Measurements from ENCODE around the gene ADGRV1. TPM values are rescaled to one million over a fixed set of nuclear protein-coding genes. Genes with fewer than 3 reads are reported as not detected.
A peak's percentile ranks its signal among the peaks of the same experiment; 100 is the strongest.

Gene ADGRV1
- total RNA-seq, 2 donors from 2014 or later: 97.6 to 117 TPM

GRCh38 chr5:90626493-90626892 lies 67.9 kb downstream of the ADGRV1 start:
- no peaks in the 10 kb centered on the region for H3K9me3 Mint-ChIP-seq
- Histone ChIP-seq H3K27me3 (ENCODE audit: control insufficient read depth, insufficient read depth, low read length, poor library complexity, severe bottlenecking) (no peaks in the 10 kb centered on the region), H3K4me3 (ENCODE audit: low read length) (no peak overlapping the region), H3K27ac (ENCODE audit: low read depth, low read length) (no peak overlapping the region), H3K36me3 (ENCODE audit: control insufficient read depth, insufficient read depth, low read length) (peaks cover 26% of the 10 kb centered on the region), H3K9me3 (ENCODE audit: control insufficient read depth, low read length) (no peaks in the 10 kb centered on the region), H3K9ac (ENCODE audit: extremely low read depth, low read length, poor library complexity, severe bottlenecking) (no peak overlapping the region), H3K4me1 (ENCODE audit: control insufficient read depth, insufficient read depth, low read length) (no peaks in the 10 kb centered on the region)
- peaks cover 43% of the 10 kb centered on the region for H3K36me3 Mint-ChIP-seq (ENCODE audit: low read depth)
- peaks cover 1% of the 10 kb centered on the region for H3K4me1 Mint-ChIP-seq
- DNase-seq: no peak
- WGBS, 2 experiments (ENCODE audit: insufficient coverage in 1 of 2, insufficient read length in 1 of 2): 90 to 100% methylated on average over 1 to 2 of the region's 2 CpGs
- no peak for TF ChIP-seq CTCF (conservative IDR thresholded peaks at IDR 0.05)
- H3K27ac Mint-ChIP-seq: no peak overlapping the region
- no peaks in the 10 kb centered on the region for H3K27me3 Mint-ChIP-seq (ENCODE audit: insufficient read depth)
- H3K4me3 Mint-ChIP-seq: no peak overlapping the region

GRCh38 chr5:90628492-90628891 lies 69.9 kb downstream of the ADGRV1 start:
- H3K36me3 Mint-ChIP-seq (ENCODE audit: low read depth): peaks cover 42% of the 10 kb centered on the region
- H3K4me3 Mint-ChIP-seq: no peak overlapping the region
- TF ChIP-seq CTCF (conservative IDR thresholded peaks at IDR 0.05): no peak
- no peaks in the 10 kb centered on the region for H3K9me3 ChIP-seq (ENCODE audit: control insufficient read depth, low read length)
- H3K27ac ChIP-seq (ENCODE audit: low read depth, low read length): no peak overlapping the region
- no peaks in the 10 kb centered on the region for H3K4me1 ChIP-seq (ENCODE audit: control insufficient read depth, insufficient read depth, low read length)
- H3K4me1 Mint-ChIP-seq: peaks cover 2% of the 10 kb centered on the region
- no peak for DNase-seq
- no peaks in the 10 kb centered on the region for H3K27me3 ChIP-seq (ENCODE audit: control insufficient read depth, insufficient read depth, low read length, poor library complexity, severe bottlenecking)
- no peaks in the 10 kb centered on the region for H3K27me3 Mint-ChIP-seq (ENCODE audit: insufficient read depth)
- 96% methylated on average over 6 of the region's 6 CpGs for WGBS, 2 experiments (ENCODE audit: insufficient coverage in 1 of 2, insufficient read length in 1 of 2)
- no peak overlapping the region for H3K4me3 ChIP-seq (ENCODE audit: low read length)
- no peak overlapping the region for H3K27ac Mint-ChIP-seq
- H3K9ac ChIP-seq (ENCODE audit: extremely low read depth, low read length, poor library complexity, severe bottlenecking): no peak overlapping the region
- H3K9me3 Mint-ChIP-seq: no peaks in the 10 kb centered on the region
- H3K36me3 ChIP-seq (ENCODE audit: control insufficient read depth, insufficient read depth, low read length): peaks cover 26% of the 10 kb centered on the region

GRCh38 chr5:90632791-90633190 lies 74.2 kb downstream of the ADGRV1 start:
- H3K36me3 Mint-ChIP-seq (ENCODE audit: low read depth): peaks cover 19% of the 10 kb centered on the region
- peaks cover 2% of the 10 kb centered on the region for H3K4me1 Mint-ChIP-seq
- H3K9me3 Mint-ChIP-seq: no peaks in the 10 kb centered on the region
- H3K4me3 Mint-ChIP-seq: no peak overlapping the region
- DNase-seq: no peak
- Histone ChIP-seq H3K36me3 (ENCODE audit: control insufficient read depth, insufficient read depth, low read length) (peaks cover 7% of the 10 kb centered on the region), H3K4me3 (ENCODE audit: low read length) (no peak overlapping the region), H3K27me3 (ENCODE audit: control insufficient read depth, insufficient read depth, low read length, poor library complexity, severe bottlenecking) (no peaks in the 10 kb centered on the region), H3K9me3 (ENCODE audit: control insufficient read depth, low read length) (no peaks in the 10 kb centered on the region), H3K27ac (ENCODE audit: low read depth, low read length) (peak overlapping the region; percentile 34), H3K9ac (ENCODE audit: extremely low read depth, low read length, poor library complexity, severe bottlenecking) (no peak overlapping the region), H3K4me1 (ENCODE audit: control insufficient read depth, insufficient read depth, low read length) (no peaks in the 10 kb centered on the region)
- no peak overlapping the region for H3K27ac Mint-ChIP-seq
- TF ChIP-seq CTCF (conservative IDR thresholded peaks at IDR 0.05): no peak
- no peaks in the 10 kb centered on the region for H3K27me3 Mint-ChIP-seq (ENCODE audit: insufficient read depth)
- WGBS, 2 experiments (ENCODE audit: insufficient coverage in 1 of 2, insufficient read length in 1 of 2): 80 to 86% methylated on average over 1 to 2 of the region's 2 CpGs

Data from endodermal cell (in vitro differentiated cells).